GM12878 (cell line): ENCODE results near the gene PPP1R7. TPM values are rescaled to one million over a fixed set of nuclear protein-coding genes. Genes with fewer than 3 reads are reported as not detected.

Experiments
- ATAC-seq: fragments of 200-7000 bp; cut with Tn5 transposase; 3 replicates; pipeline ENCODE4 v1.9.1; 2020; ENCODE audit warnings: mild to moderate bottlenecking, moderate library complexity
- BruUV-seq: library from RNA; stranded (reverse); fragments of 400-500 nt; replicated peaks from 2 replicates; lab custom pipeline; 2021; lab: Mats Ljungman, UMichigan
- CTCF ChIA-PET: fragments of 300-600 bp; sonication (Branson Sonifier 250); formaldehyde crosslinking; extraction: SDS; loops from one replicate; lab custom pipeline; 2021; ENCODE audit warnings: inconsistent platforms; lab: Yijun Ruan, JAX
- POLR2A ChIA-PET: fragments of 350-600 bp; formaldehyde crosslinking; extraction: SDS; loops from one replicate; lab custom pipeline; 2021; ENCODE audit warnings: inconsistent platforms; lab: Charles Lee
- RAD21 ChIA-PET: fragments of 300-600 bp; sonication (Branson Sonifier 250); formaldehyde crosslinking; loops from one replicate; lab custom pipeline; 2023; ENCODE audit warnings: antibody characterized with exemption; ENCODE audit not compliant: unreplicated experiment; lab: Charles Lee
- SMC1A ChIA-PET: fragments of 300-600 bp; sonication (Branson Sonifier 250); formaldehyde crosslinking; loops from one replicate; lab custom pipeline; 2023; ENCODE audit not compliant: unreplicated experiment, uncharacterized antibody; lab: Charles Lee
- DNase-seq: peaks from one replicate; pipeline ENCODE4 v3.0.0-alpha.2; 2011; ENCODE audit warnings: low read depth, low spot score
- FAIRE-seq: peaks from 3 replicates; lab custom pipeline; 2011; peaks lifted over from hg19 to GRCh38; lab: Jason Lieb, UNC
- H2AFZ ChIP-seq: 2 replicates; pipeline ENCODE4 v1.6.0; 2011; ENCODE audit warnings: low read depth, low read length, control low read depth; ENCODE audit not compliant: control insufficient read depth
- H3K27ac ChIP-seq: 2 replicates; pipeline ENCODE4 v1.5.1; 2011; ENCODE audit warnings: control low read depth; ENCODE audit not compliant: control insufficient read depth, insufficient read depth
- H3K27me3 ChIP-seq, 2 experiments: replicated peaks in 1 of 2; 2 replicates each; pipeline versions ENCODE4 v1.6.0 to v1.6.1; 2011; ENCODE audit warnings: low read length in 1 of 2; ENCODE audit not compliant: control insufficient read depth in 2 of 2, insufficient read depth in 2 of 2
- H3K36me3 ChIP-seq, 2 experiments: 2 replicates each; pipeline ENCODE4 v1.5.1; 2011; ENCODE audit warnings: low read length in 1 of 2; ENCODE audit not compliant: control insufficient read depth in 2 of 2, insufficient read depth in 2 of 2
- H3K4me1 ChIP-seq: 2 replicates; pipeline ENCODE4 v1.6.1; 2011; ENCODE audit warnings: mild to moderate bottlenecking, low read length, moderate library complexity, mixed read lengths; ENCODE audit not compliant: control insufficient read depth, insufficient read depth
- H3K4me2 ChIP-seq: 2 replicates; pipeline ENCODE4 v1.6.0; 2011; ENCODE audit warnings: control low read depth; ENCODE audit not compliant: control insufficient read depth, insufficient read depth
- H3K4me3 ChIP-seq: fragments of 200-600 bp; sonication (generic); 2 replicates; pipeline ENCODE4 v1.5.1; 2016
- H3K79me2 ChIP-seq: 2 replicates; pipeline ENCODE4 v1.6.0; 2011; ENCODE audit warnings: low read length; ENCODE audit not compliant: control insufficient read depth, insufficient read depth
- H3K9ac ChIP-seq: 2 replicates; pipeline ENCODE4 v1.8.0; 2011; ENCODE audit warnings: low read length, control low read depth, mixed read lengths; ENCODE audit not compliant: control insufficient read depth, insufficient read depth
- H3K9me3 ChIP-seq: replicated peaks from 3 replicates; pipeline ENCODE4 v1.5.1; 2011; ENCODE audit warnings: mild to moderate bottlenecking, low read length; ENCODE audit not compliant: control insufficient read depth, insufficient read depth
- H4K20me1 ChIP-seq: 2 replicates; pipeline ENCODE4 v1.6.0; 2011; ENCODE audit not compliant: control insufficient read depth, insufficient read depth
- ASH2L ChIP-seq: fragments of 300-600, 200-600 bp; sonication (generic); IDR thresholded peaks from 2 replicates; pipeline ENCODE4 v1.6.1; 2017; ENCODE audit warnings: low read depth, mild to moderate bottlenecking, borderline replicate concordance
- BCL11A ChIP-seq: IDR thresholded peaks from 2 replicates; pipeline ENCODE4 v1.6.1; 2011; ENCODE audit warnings: low read depth, low read length
- CEBPB ChIP-seq, 2 experiments: fragments of 150-350 bp in 1 of 2; IDR thresholded peaks; 2 replicates each; pipeline ENCODE4 v1.6.1; 2012 to 2014; ENCODE audit warnings: low read depth in 2 of 2, low read length in 2 of 2, borderline replicate concordance in 1 of 2, inconsistent platforms in 1 of 2
- EZH2 ChIP-seq: IDR thresholded peaks from 2 replicates; pipeline ENCODE4 v1.6.1; 2012; ENCODE audit warnings: low read depth, mild to moderate bottlenecking, control low read depth, inconsistent platforms, low read length, borderline replicate concordance; ENCODE audit not compliant: control insufficient read depth
- HDAC2 ChIP-seq: fragments of 200-600 bp; sonication (generic); IDR thresholded peaks from 2 replicates; pipeline ENCODE4 v1.6.1; 2017
- KAT2A ChIP-seq: conservative IDR thresholded peaks from 2 replicates; pipeline ENCODE4 v1.6.1; 2011; ENCODE audit warnings: low read depth, low read length; ENCODE audit not compliant: control insufficient read depth
- MEF2A ChIP-seq: IDR thresholded peaks from 2 replicates; pipeline ENCODE4 v1.6.1; 2011; ENCODE audit warnings: low read depth, mild to moderate bottlenecking, low read length, moderate library complexity; ENCODE audit not compliant: insufficient read depth
- NRF1 ChIP-seq: conservative IDR thresholded peaks from 2 replicates; pipeline ENCODE4 v1.6.1; 2011; ENCODE audit warnings: mild to moderate bottlenecking, low read depth, low read length, improper control_type of control experiment
- ZSCAN29 ChIP-seq: fragments of 450-650 bp; IDR thresholded peaks from 2 replicates; pipeline ENCODE4 v1.6.1; 2017; ENCODE audit warnings: mild to moderate bottlenecking, moderate library complexity
- WGBS: methylation state at CpG from one replicate; pipeline ENCODE4 v1.1.6; 2016; ENCODE audit warnings: low lambda C conversion rate; ENCODE audit not compliant: insufficient replicate concordance, insufficient coverage; ENCODE audit errors: missing lambda C conversion rate; 5-methylcytosine and 5-hydroxymethylcytosine counted together
- in situ Hi-C: fragments of 300-500 bp; cut with MboI; formaldehyde crosslinking; loops from 9 replicates; pipeline ENCODE4 v1.14.3; 2018; ENCODE audit warnings: mixed read lengths
- intact Hi-C: fragments of 100-400 bp; cut with micrococcal nuclease; formaldehyde crosslinking; loops from one replicate; pipeline ENCODE4 v1.14.2; 2022; ENCODE audit not compliant: unreplicated experiment
- polyA plus RNA-seq, 11 experiments: library from polyadenylated mRNA; depleted of rRNA in 4 of 11; unstranded in 6 of 11; stranded (reverse) in 5 of 11; fragments of >200 nt; fragmentation: Nextera tagmentation in 4 of 11; fragmentation: Illumina TruSeq in 1 of 11; extraction: Ambion mirVana in 4 of 11; extraction: Trizol in 1 of 11; gene quantifications; 1 replicate in 1 of 11; 2 replicates in 10 of 11; pipeline versions ENCODE4 v1.2.1 to v1.2.3, GENCODE V29; 2011 to 2016; ENCODE audit warnings: inconsistent platforms in 2 of 11, missing spikeins in 2 of 11, low read depth in 1 of 11
- total RNA-seq, 4 experiments: library from RNA; depleted of rRNA in 3 of 4; stranded (reverse); fragments of >200 nt in 3 of 4; fragmentation: Illumina TruSeq in 1 of 4; extraction: Trizol in 1 of 4; gene quantifications; 2 replicates each; pipeline versions ENCODE4 v1.2.1 to v1.2.3, GENCODE V29; 2013 to 2021
- TF ChIP-seq, protein P1 (sequence below): fragments of 450-650 bp; IDR thresholded peaks from 2 replicates; pipeline ENCODE4 v1.6.1; 2017; ENCODE audit warnings: mild to moderate bottlenecking, low read depth, inconsistent platforms; ENCODE audit not compliant: poor library complexity, severe bottlenecking

The PPP1R7 gene
- total and polyA plus RNA-seq, 10 of the 15 experiments (the other 5 are each of a cell fraction or from before 2014, with no cell fraction given), result 78.5 to 174 (median 93.7) TPM

DNA sequence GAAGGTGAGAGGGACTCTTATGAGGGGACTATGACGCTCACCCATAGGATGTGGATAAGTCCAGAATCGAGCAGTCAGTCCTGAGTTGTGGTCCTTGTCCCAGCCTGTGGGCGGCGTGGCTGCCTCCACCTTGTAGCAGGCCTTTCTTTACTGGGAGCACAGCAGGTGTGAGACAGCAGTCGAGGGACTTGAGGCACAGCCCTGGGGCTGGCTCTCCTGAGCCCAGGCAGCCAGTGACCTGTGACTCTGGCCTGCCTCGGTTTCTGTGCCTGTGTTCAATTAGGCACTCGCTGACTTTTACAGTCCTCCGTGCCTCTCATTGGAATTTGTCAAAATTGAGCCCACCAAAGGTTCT is 8.3 kb downstream of the PPP1R7 start:
- Histone ChIP-seq H3K9ac (no peak overlapping the region), H2AFZ (no peak overlapping the region), H3K4me3 (no peak overlapping the region), H3K4me2 (no peak overlapping the region), H3K36me3 (peaks cover 6 to 41% of the 10 kb centered on the region in 2 experiments), H3K4me1 (no peaks in the 10 kb centered on the region; the same call in 1 of the 2 replicates), H3K9me3 (no peaks in the 10 kb centered on the region), H4K20me1 (no peaks in the 10 kb centered on the region), H3K27ac (no peak overlapping the region), H3K27me3 (no peaks in the 10 kb centered on the region), H3K79me2 (no peaks in the 10 kb centered on the region)
- SMC1A ChIA-PET, result no interaction called here
- TF ChIP-seq HDAC2 (no peak), ASH2L (no peak), NRF1 (no peak), MEF2A (no peak), EZH2 (no peak), CEBPB (IDR thresholded peaks at IDR 0.05; ENCODE audit: borderline replicate concordance in 1 of 2, low read depth in 2 of 2, low read length in 2 of 2) (no peak), KAT2A (no peak), BCL11A (no peak), ZSCAN29 (no peak)
- TF ChIP-seq, protein P1, sequence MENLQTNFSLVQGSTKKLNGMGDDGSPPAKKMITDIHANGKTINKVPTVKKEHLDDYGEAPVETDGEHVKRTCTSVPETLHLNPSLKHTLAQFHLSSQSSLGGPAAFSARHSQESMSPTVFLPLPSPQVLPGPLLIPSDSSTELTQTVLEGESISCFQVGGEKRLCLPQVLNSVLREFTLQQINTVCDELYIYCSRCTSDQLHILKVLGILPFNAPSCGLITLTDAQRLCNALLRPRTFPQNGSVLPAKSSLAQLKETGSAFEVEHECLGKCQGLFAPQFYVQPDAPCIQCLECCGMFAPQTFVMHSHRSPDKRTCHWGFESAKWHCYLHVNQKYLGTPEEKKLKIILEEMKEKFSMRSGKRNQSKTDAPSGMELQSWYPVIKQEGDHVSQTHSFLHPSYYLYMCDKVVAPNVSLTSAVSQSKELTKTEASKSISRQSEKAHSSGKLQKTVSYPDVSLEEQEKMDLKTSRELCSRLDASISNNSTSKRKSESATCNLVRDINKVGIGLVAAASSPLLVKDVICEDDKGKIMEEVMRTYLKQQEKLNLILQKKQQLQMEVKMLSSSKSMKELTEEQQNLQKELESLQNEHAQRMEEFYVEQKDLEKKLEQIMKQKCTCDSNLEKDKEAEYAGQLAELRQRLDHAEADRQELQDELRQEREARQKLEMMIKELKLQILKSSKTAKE, result no peak
- no TSS peak for BruUV-seq
- RAD21 ChIA-PET, result no interaction called here
- CTCF ChIA-PET, result no interaction called here
- POLR2A ChIA-PET, result no interaction called here
- intact Hi-C loops, result no loop called here
- no peak for DNase-seq
- WGBS, result 91% methylated on average over 8 of the region's 8 CpGs
- ATAC-seq, result no peak
- no peak for FAIRE-seq
- in situ Hi-C loops, result no loop called here
